Activated CD8-positive, alpha-beta memory T cell treated with anti-CD3 and anti-CD28 coated beads, Interleukin-2, amount 50 U/mL, for 24 hours (primary cell): ENCODE results near the gene SULT1A1.
"Not testable (repeated sequence)": the region's sequence is repeated elsewhere in the genome, so short reads cannot be mapped to it uniquely, and the experiment has no call there.

Experiments
- DNase-seq: peaks from one replicate; pipeline ENCODE4 v3.0.0-alpha.2; 2020; ENCODE audit errors: extremely low read depth

Gene SULT1A1

DNA sequence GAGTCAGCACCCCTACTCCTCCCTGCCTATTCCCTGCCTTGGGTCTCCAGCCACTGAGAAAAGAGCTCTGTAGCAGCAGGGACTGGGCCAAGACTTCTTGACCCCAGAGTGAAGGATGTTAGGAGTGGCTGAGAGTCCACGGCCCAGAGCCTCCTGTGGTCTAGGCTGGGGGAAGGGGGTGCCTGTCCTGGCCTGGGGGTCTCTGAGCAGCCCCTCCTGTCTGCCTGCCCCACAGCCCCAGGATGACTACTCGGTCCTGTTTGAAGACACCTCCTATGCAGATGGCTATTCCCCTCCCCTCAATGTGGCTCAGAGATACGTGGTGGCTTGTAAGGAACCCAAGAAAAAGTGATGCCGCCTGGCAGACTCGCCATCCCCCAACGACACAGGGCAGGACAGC lies 18.5 kb downstream of the SULT1A1 start:
- no peak for DNase-seq

DNA sequence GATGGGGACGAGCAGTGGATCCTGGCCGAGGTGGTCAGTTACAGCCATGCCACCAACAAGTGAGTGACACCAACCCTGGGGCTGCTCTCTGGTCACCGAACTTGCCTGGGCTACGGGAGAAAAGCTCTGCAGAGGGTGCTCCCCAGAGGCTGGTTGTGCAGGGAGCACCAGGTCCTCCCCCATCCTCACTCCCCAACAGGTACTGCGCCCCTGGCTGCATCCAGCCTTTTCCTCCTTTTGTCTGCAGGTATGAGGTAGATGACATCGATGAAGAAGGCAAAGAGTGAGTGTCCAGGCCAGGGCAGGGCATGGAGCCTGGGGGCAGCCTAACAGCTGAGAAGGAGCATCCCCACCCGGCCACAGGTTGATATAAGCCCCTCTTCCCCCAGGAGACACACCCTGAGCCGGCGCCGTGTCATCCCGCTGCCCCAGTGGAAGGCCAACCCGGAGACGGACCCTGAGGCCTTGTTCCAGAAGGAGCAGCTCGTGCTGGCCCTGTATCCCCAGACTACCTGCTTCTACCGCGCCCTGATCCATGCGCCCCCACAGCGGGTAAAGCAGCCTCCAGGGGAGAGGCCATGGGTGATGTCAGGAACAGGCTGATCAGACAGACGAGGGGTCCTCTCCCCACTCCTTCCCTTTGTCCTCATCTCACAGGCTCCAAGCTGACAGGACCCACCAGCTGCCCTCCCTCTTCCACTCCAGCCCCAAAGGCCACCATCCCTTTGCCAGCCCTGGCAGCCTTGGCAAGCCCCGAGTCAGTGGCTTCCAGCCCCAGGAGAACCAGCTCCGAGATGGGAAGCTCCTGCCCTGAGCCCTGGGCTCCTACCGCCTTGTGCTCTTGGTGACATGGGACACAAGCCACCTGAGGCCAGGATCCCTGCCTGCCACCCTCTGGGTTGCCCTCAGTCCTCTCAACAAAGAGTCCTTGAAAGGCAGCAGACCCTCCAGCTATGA lies 19.2 kb downstream of the SULT1A1 start:
- no peak for DNase-seq

DNA sequence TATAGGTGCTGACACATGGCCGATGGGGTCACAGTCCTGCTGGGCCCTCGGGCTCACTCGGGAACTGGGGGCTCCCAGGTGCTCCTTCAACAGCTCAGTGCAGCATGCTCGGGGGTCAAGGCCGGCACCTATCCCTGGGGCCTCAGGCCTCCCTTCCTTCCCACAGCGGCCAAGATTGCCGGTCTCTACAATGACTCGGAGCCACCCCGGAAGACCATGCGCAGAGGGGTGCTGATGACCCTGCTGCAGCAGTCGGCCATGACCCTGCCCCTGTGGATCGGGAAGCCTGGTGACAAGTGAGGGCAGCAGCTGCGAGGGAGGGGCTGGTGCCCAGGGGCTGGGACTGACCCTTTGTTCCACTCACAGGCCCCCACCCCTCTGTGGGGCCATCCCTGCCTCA lies 19.9 kb downstream of the SULT1A1 start:
- DNase-seq = no peak

DNA sequence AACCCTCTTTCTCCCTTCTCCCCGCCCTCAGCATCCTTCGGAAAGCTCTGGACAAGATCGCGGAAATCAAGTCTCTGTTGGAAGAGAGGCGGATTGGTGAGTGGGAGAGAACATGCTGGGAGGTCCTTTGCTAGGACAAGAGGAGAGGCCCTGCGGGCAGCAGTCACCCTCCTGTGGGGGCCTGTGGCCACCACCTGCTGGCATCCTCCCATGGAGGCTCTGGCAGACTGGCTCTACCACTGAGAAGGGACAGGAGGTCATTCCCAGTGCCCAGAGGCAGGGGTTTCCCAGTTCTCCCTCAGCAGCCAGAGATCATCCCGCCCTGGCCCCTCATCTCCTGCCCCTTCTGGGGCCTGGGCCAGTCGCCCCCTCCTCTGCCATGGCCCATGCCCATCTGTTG lies 20.8 kb downstream of the SULT1A1 start:
- DNase-seq = no peak

DNA sequence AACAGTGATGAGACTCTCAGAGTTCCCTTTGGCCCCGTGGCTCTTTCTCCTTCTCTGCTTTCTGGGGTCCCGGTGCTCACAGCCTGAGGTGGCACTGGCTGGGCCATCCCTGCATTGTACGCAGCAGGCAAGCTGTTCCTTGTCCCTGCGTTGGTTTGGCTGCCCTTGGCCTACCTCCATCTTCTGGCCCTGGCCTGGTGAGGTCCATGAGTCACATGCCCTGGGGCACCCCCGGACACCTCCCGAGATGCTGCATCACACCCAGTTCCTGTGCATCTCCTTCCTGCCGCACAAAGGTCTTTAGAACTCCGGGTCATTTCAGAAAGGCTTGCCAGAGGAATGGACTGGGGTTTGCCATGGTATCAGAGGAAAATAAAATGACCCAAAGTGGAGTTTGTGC lies 22.5 kb downstream of the SULT1A1 start:
- DNase-seq = no peak

- no peak for DNase-seq
Observed at GRCh38 chr16:28586466-28586865, 23.4 kb downstream of the SULT1A1 start.

- no peak for DNase-seq
Observed at GRCh38 chr16:28585674-28586073, 24.2 kb downstream of the SULT1A1 start.

- DNase-seq = no peak
Observed at GRCh38 chr16:28580726-28581315, 29.0 kb downstream of the SULT1A1 start.

DNA sequence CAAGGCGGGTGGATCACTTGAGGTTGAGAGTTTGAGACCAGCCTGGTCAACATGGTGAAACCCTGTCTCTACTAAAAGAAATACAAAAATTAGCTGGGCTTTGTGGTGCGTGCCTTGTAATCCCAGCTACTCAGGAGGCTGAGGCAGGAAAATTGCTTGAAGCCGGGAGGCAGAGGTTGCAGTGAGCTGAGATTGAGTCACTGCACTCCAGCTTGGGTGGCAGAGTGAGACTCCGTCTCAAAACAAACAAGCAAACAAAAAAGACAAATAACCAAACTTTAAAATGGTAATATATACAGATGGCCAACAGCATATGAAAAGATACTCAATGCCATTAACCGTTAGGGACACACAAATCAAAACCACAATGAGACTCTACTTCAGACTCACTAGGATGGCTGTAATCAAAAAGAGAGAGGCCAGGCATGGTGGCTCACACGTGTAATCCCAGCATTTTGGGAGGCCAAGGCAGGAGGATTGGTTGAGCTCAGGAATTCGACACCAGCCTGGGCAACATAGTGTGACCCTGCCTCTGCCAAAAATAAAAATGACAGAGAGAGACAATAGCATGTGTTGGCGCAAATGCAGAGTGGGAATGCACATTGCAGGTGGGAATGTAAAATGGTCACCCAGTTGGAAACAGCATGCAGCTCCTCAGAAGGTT lies 34.3 kb downstream of the SULT1A1 start:
- no peak for DNase-seq

GRCh38 chr16:28574925-28575324 lies 34.9 kb downstream of the SULT1A1 start:
- no peak for DNase-seq

DNA sequence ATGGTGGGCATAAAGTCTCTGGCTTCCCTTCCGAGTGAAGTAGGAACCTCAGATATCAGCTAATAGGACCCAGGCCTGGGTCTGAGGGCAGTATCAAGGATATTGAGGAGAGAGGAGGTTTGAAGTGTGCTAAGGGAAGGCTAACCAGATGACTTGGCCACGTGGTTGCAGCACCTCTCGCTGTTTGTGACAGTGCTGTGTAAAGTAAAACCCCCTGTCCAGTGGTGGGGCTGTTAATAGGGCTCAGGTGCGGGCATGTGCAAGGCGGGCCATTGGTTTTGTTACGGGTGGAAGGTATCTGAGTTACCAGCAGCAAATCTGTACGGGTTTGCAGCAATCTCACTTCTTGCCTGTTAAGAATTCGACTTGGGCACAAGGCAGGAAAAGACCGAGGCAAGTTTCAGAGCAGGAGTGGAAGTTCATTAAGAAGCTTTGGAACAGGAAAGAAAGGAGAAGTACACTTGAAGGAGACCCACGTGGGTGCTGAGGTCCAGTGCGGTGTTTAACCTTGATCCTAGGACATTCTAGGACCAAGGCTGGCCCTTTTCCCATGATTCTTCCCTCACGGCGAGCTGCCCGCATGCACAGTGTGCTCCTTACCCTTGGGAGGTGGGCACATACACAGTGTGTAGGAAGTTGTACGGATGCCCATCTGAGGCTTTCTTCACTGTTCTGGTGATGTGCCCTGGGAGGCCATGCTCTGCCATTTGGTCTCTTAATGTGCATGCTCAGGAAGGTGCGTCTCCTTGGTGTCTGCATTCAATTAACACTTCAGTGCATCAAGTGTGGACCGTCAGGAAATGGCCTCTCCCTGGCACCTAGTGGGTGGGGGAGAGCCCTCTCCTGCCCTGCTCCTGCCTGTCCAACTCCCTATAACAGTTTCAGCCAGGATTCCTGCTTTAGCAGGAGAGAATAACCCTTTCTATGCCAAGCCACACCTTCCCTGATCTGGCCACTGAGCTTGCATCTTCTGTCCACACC lies 35.8 kb downstream of the SULT1A1 start:
- no peak for DNase-seq

- no peak for DNase-seq
Observed at GRCh38 chr16:28572696-28573510, 36.9 kb downstream of the SULT1A1 start.

GRCh38 chr16:28569968-28570752 lies 39.7 kb downstream of the SULT1A1 start:
- DNase-seq = no peak

GRCh38 chr16:28569021-28569420 lies 40.8 kb downstream of the SULT1A1 start:
- no peak for DNase-seq

- DNase-seq = no peak
Observed at GRCh38 chr16:28567292-28567691, 42.6 kb downstream of the SULT1A1 start.

- not testable (repeated sequence) for DNase-seq
Observed at GRCh38 chr16:28566233-28566925, 43.5 kb downstream of the SULT1A1 start.

GRCh38 chr16:28563218-28563617 lies 46.6 kb downstream of the SULT1A1 start:
- no peak for DNase-seq

- no peak for DNase-seq
Observed at GRCh38 chr16:28562199-28562598, 47.6 kb downstream of the SULT1A1 start.

GRCh38 chr16:28561557-28562187 lies 48.2 kb downstream of the SULT1A1 start:
- no peak for DNase-seq
